H1 (cell line): ENCODE results near the gene SORCS3. TPM values are rescaled to one million over a fixed set of nuclear protein-coding genes. Genes with fewer than 3 reads are reported as not detected.

Experiments
- CEBPB ChIP-seq: IDR thresholded peaks from 2 replicates; pipeline ENCODE4 v1.6.1; 2012; ENCODE audit warnings: low read depth, low read length
- CTBP2 ChIP-seq: IDR thresholded peaks from 2 replicates; pipeline ENCODE4 v1.7.0; 2011; ENCODE audit warnings: borderline replicate concordance, mild to moderate bottlenecking, moderate library complexity, mixed read lengths, low read length; ENCODE audit not compliant: insufficient read depth, insufficient read length
- E2F6 ChIP-seq: IDR thresholded peaks from 2 replicates; pipeline ENCODE4 v1.6.1; 2012; ENCODE audit warnings: inconsistent platforms
- JUN ChIP-seq: IDR thresholded peaks from 2 replicates; pipeline ENCODE4 v1.6.1; 2011; ENCODE audit warnings: low read depth, mild to moderate bottlenecking, improper control_type of control experiment, low read length
- POU5F1 ChIP-seq: IDR thresholded peaks from 2 replicates; pipeline ENCODE4 v1.6.1; 2011; ENCODE audit warnings: low read depth, mild to moderate bottlenecking, low read length, moderate library complexity
- TEAD4 ChIP-seq: IDR thresholded peaks from 2 replicates; pipeline ENCODE4 v1.6.1; 2012; ENCODE audit warnings: low read depth, low read length, inconsistent platforms, mixed read lengths
- polyA plus RNA-seq, 7 experiments: library from polyadenylated mRNA; depleted of rRNA in 3 of 7; stranded (reverse) in 5 of 7; unstranded in 2 of 7; fragments of >200 nt in 5 of 7; fragments of 200-250 nt in 2 of 7; gene quantifications; 1 replicate in 5 of 7; 2 replicates in 1 of 7; 4 replicates in 1 of 7; pipeline versions ENCODE4 v1.2.1 to v1.2.3, GENCODE V29; 2011 to 2013; ENCODE audit warnings: missing spikeins in 2 of 7, mixed read lengths in 2 of 7
- total RNA-seq: library from RNA; stranded (reverse); fragmentation: NEBNext Ultra II Directional; extraction: Animal tissue kit (Norgen Biotek cat#: 25700); gene quantifications from 2 replicates; pipeline ENCODE4 v1.2.1, GENCODE V29; 2021

SORCS3 gene
- total and polyA plus RNA-seq, 2 of the 8 experiments (the other 6 are each of a cell fraction or from before 2014, with no cell fraction given), result 0.26 to 0.88 TPM

GRCh38 chr10:104750291-104750690, 109.2 kb downstream of the SORCS3 start (continued):
- TF ChIP-seq E2F6, result no peak
- TF ChIP-seq TEAD4, result no peak
- TF ChIP-seq JUN, result no peak
- TF ChIP-seq CTBP2, result no peak
- no peak for TF ChIP-seq POU5F1
- TF ChIP-seq CEBPB, result no peak
- TF ChIP-seq, all 59 proteins: peak for 0
